Measurements from ENCODE around the gene ATXN7L3.

Gene ATXN7L3

DNA sequence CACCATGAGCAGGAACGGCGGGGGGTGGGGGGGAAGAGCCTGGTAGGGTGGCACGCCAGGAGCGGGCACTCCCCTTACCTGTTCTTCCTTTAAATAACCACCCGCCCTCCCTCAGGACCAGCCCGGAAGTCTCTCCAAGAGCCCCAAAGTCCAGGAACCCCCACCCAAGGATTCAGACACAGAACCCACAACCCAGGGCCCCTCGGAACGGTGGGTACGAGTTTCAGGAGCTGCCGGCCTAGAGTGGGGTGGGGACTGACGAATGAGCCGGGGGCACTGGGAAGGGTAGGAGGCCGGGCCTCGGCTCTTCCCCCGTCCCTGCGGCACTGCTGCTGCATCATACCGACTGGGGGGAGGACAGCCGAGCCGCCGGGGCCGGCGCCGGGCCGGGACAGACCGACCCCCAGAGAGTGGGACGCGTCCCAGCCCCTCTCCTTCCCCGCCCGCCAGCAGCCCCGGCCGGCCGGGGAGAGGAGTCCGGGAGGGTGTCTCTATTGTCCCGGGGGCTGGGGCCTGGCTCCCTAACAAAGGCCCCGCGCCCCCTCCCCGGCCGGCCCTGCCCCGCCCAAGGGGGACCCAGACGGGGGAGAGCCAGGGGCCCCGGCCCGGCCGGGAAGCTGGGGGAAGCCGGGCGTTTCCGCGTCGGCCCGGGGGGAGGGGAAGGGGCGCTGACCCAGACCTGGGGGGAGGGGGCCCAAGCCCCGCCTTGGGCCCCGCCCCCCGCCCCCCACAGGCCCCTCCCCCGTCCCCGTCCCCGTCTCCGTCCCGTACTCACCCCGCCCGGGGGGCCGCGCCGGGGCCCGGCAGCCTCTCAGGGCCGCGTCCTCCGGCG is 747 bp downstream of the ATXN7L3 start:
- peak; percentile 37 for DNase-seq

DNA sequence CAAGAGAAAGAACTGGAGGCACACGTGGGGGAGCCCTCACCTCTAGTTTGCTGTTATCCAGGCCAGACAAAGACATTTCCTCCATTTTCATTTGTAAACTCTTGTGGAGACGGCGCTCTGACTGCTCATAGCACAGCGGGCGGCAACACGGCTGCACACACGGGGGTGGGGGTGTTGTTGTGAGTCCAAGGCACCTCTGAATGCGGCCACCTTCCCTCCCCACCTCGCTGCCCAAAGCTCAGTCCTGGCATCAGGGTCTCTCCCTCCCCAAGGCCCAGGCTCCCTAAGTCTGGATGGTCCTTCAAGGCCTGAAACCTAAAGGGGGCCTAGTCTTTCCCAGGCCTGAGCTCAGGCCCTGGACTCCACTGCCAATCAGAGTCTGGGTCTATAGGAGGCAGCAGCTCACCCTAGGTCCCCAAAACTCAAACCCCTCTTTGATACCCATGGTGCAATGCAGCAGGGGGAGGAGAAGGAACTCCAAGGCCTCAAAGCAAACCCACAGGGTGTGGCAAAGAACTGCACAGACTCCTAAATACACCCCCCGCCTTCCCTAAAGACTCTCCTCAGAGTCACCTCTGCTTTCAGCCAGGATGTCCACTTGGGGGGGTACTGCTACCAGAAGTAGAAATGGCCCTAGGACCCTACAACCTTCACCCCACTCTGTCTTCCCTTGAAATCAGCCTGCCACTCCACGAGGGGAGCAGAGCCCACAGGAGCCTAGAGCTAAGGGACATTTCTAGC is 1.5 kb downstream of the ATXN7L3 start:
- DNase-seq: no peak

DNA sequence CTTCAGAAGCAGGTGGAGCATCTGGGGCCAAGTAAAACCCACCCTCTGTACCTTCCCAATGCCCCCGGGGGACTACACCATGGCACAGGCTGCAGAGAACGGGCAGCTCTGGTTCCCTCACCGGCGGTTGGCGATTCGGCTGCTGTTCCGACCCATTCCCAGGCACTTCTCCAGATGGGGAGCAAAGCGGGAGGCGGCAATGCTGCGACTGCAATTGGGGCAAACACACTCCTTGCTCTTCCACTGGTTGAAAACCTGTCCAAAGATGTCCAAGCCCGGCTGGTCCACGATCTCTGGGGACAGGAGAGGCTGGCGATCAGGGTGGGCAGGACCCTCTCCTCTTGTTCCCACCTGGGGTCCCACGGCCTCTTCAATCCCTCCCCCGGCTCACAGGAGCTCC is 2.6 kb downstream of the ATXN7L3 start:
- no peak for DNase-seq

DNA sequence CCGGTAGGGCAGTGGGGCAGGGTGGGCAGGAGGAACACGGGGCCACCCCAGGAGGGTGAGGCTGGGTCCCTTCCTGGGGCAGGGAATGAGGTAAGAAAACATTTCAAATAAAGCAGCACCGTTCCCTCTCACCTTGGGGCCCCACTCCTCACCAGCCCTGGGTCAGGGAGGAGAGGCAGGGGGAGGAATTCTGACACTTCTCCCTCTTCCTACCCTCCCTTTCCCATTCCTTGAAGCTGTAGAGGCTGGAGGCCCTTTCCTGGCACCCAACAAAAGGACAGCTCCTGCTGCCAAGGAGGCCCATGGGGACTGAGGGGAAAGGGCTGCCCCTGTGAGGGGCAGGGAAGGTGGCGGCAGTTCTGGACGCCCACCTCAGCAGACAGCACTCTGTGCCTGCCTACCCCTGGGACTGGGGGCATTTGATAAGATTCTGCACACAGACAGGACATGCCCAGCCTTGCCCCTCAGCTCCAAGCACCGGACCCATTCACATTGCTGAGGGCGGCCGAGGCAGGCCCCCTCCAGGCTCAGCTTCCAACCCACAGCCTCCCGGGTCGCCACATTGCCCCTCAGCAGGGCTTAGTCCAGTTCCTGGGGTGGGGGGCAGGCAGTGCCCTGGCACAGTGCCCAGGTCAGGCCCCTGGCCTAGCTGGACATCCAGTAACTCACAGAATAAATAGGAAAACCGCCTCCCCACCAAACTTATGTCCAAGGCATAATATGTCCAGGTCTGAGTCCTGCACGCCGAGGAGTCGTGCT is 6.2 kb downstream of the ATXN7L3 start:
- DNase-seq: no peak

DNA sequence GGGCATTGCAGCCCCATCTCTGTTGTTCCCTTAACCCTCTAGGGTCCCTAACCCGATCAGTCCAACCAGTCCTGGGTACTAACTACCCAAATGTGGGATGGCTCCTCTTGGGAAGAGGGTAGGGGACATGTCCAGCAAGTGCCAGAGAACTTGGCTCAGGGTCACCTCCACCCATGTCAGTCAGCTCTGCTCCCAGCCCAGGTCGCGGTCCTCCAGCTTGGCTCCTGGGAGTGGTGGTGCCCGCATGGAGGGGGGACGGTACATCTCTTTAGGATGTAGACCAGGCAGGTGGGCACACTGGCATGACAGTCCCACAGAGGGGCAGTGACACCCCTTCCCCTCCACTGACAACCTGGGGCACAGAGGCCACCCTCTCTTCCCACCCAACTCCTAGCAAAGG is 6.9 kb downstream of the ATXN7L3 start:
- no peak for DNase-seq

DNA sequence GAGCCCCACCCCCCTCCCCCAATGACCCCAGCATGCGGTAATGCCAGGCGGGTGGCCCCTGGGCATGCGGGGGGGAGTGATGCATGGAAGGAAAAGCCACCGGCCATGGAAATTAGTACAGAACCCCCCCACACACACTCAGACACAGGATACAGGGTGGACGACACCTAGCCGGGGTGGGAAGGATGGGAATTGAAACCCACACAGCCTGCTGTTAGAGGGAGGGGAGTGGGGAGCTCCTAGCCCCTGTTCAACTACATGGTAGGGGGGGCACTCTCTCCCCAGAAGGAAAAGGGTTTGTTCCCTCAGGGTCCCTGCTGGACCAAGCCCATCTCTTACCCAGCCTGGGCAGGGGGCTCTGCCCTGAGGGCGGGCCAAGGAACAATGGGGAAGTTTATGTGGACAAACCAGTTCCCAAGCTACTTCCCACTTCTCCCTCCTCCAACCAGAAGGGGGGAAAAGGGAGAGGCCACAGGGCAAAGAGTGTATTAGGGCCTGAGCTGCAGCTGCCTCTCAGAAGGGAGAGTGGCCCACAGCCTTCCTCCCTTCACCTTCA is 7.7 kb downstream of the ATXN7L3 start:
- DNase-seq: no peak

DNA sequence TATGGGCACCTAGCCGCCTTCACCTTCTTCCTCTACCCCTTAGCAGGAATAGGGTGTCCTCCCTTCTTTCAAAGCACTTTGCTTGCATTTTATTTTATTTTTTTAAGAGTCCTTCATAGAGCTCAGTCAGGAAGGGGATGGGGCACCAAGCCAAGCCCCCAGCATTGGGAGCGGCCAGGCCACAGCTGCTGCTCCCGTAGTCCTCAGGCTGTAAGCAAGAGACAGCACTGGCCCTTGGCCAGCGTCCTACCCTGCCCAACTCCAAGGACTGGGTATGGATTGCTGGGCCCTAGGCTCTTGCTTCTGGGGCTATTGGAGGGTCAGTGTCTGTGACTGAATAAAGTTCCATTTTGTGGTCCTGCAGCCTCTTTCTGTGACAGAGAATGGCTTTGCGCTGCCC is 8.3 kb downstream of the ATXN7L3 start:
- no peak for DNase-seq

DNA sequence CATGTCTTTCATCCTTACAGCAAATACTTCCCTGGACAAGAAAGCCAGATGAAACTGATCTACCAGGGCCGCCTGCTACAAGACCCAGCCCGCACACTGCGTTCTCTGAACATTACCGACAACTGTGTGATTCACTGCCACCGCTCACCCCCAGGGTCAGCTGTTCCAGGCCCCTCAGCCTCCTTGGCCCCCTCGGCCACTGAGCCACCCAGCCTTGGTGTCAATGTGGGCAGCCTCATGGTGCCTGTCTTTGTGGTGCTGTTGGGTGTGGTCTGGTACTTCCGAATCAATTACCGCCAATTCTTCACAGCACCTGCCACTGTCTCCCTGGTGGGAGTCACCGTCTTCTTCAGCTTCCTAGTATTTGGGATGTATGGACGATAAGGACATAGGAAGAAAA is 9.2 kb downstream of the ATXN7L3 start:
- DNase-seq: no peak

DNA sequence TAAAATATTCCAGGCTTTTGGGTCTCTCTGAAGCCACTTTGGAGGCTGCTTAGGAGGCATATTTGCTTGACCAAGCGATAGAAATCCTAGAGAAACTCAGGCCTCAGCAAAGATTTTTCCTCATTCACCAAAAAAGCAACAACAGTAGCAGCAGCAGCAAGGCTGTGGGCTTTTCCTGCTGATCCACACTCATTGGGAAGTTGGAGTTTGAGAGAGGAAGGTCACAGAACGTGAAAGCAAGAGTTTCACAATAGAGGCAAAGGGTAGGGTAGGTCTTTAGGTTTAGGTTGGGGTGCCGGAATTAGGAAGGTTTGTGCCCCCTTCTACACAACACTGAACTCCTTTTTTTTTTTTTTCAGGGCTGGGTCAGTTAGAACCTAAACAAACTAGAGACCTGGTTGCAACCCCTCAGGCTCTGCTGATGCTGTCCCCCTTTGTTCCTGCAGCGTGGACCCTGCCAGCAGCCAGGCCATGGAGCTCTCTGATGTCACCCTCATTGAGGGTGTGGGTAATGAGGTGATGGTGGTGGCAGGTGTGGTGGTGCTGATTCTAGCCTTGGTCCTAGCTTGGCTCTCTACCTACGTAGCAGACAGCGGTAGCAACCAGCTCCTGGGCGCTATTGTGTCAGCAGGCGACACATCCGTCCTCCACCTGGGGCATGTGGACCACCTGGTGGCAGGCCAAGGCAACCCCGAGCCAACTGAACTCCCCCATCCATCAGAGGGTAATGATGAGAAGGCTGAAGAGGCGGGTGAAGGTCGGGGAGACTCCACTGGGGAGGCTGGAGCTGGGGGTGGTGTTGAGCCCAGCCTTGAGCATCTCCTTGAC is 10.9 kb downstream of the ATXN7L3 start:
- DNase-seq: no peak

DNA sequence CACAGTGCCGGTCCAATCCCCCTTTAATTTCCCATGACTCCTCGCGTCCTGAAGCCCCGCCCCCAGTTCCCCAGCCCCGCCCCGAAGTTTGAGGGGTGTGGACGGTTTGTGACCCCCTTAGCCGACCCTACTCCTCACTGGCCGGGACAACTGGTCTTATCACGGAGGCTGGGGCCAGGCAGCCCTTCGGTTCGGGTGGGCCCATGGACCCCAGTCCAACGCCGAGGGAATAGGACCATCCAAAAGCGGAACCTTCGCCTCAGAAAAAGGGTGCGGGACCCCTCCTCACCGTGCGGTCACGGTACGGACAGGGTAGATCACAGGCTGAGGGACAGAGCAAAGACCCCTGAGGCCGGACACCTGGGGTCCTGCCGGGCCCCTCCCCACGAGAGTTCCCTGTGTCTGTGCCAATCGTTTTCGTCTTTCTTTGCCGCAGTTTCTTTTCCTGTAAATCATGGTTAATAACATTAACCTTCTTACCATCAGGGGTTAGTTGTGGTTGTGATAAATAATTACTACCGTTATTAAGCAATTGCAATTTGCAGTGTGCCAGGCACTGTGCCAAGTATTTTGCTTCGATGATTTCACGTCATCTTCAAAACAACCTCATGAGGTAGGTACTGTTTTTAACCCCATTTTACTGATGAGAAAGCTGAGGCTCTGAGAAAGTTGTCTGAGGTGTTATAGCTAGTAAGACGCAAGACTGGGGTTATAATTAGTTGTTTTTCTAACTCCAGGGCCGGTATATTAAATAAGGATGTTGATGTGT is 12.4 kb downstream of the ATXN7L3 start:
- DNase-seq: no peak

DNA sequence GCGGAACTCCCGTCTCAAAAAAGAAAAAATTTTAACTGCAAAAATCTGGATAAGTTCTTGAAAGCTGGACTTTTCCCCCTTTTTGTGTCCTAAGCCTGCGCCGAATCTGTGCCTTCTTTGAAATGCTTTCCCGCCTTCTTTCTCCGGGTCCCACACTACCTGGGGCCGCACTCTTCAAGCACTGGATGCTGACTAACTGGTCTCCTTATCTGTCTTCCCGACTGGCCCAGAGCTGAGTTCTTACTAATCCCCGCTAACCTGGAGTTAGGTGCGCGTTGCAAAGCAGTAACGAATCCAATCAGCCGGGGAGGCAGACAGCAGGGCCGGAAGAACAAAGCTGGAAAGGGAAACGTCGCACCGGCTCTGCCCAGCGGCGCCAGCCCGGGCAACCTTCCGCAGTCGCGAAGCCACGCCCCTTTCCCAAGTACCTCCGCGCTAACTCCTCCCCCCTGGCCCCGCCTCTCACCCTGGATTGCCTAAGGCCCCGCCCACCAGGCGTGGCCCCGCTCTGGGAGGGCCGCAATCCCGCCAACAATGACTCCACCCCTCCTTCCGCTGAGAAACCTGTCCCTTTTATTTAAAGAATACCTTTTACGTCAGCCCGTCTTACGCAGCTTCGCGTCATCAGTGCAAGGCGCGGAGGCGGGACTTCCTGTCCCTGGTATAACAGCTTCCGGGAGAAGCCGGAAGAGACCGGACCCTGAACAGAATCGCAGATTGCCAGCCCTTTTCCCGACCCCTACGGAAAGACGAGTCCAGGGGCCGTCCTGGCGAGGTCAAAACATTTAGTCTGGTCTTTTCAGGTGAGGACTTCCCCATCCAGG is 13.2 kb downstream of the ATXN7L3 start, which contains the start of gene TMUB2:
TSS of gene TMUB2 (plus strand) at position 666 of the 824 bp plus-strand sequence. CDS start 737 bp downstream, outside the sequence.
- peak; percentile 100 for DNase-seq

DNA sequence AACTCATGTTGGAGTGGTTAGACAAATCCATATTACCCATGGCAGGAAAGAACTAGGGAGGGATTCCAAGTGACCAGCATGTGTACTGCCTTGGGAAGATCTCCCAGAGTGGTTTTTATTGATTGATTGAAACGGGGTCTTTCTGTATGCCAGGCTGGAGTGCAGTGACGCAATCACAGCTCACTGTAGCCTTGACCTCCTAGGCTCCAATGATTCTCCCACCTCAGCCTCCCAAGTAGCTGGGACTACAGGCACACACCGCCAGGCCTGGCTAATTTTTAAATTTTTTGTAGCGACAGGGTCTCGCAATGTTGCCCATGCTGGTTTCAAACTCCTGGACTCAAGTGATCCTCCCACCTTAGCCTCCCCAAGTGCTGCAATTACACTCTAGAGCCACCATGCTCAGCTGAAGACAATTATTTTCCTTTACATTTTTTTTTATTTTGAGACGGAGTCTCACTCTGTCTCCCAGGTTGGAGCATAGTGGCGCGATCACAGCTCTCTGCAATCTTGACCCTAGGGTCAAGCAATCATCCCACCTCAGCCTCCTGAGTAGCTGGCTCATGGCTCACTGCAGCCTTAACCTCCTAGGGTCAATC is 15.4 kb downstream of the ATXN7L3 start:
- no peak for DNase-seq

DNA sequence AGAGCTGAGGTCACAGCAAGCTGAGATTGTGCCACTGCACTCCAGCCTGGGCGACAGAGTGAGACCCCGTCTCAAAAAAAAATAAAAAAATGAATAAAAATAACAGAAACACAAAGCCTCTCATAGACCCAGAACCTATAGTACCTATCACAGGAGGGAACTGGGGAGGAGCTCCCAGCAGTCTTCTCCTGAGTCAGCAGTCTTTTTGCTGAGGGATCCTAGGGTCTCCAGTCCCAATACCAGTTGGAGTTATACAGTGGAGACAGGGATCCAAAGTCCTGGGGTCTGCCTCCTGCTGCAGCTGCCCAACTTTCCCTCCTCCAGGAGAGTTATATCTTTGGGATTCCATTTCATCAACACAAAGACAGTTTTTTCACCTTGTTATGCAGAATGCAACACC is 16.7 kb downstream of the ATXN7L3 start:
- DNase-seq: no peak

DNA sequence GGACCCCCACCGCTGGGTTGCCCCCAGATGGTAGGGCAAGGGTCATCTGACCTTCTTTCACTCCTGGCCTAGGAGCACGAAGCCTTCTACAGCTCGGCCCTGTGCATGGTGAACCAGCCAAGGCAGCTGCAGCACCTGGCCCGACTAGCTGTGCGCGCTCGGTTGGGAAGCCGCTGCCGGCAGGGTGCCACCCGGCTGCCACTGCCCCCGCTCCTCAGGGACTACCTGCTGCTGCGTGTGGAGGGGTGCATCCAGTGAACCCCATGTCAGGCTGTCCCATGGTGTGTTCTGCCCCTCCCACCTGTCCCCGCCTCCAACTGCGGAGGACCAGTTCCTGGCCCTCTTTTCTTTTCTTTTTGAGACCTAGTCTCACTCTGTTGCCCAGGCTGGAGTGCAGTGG is 21.6 kb downstream of the ATXN7L3 start:
- DNase-seq: no peak

DNA sequence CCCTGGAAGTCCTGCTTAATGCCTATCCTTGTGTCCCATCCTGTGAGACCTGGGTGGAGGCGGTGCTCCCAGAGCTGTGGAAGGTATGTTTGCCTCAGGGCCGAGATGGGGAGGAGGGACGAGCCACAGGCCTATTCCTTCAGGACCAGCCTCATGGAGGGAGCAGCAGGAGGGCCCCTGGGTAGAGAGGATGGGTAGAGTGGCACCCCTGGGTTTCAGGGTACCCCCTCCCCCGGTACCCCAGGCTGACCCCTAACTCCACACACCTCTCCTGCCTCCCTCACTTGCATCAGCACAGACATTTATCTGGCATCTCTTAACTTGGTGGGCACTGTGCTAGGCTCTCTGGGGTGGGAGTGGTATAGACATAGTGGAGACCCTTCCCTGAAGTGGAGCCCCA is 22.0 kb downstream of the ATXN7L3 start:
- no peak for DNase-seq

DNA sequence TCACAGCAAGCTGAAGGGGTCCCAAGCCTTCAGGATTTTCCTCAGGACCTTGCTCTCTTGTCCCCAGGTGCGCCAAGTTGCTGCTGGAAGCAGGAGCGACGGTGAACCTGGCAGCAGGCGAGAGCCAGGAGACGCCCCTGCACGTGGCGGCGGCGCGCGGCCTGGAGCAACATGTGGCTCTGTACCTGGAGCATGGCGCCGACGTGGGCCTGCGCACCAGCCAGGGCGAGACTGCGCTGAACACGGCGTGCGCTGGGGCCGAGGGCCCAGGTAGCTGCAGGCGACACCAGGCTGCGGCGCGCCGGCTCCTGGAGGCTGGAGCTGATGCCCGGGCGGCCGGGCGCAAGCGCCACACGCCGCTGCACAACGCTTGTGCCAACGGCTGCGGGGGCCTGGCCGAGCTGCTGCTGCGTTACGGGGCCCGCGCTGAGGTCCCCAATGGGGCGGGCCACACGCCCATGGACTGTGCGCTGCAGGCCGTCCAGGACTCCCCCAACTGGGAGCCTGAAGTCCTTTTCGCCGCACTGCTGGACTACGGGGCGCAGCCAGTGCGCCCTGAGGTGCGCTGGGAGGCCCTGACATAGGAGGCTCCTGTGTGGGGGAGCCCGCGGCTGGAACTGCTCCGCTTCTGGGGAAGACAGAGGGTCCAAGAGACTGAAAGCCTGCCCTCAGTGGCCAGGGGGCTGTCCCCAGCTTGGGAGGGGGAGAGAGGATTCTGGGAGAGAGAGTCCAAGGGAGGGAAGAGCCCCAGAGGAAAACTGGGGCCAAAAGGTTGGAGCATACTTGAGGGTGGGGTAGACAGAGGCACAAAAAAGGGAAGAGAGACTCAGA is 22.8 kb downstream of the ATXN7L3 start:
- no peak for DNase-seq

DNA sequence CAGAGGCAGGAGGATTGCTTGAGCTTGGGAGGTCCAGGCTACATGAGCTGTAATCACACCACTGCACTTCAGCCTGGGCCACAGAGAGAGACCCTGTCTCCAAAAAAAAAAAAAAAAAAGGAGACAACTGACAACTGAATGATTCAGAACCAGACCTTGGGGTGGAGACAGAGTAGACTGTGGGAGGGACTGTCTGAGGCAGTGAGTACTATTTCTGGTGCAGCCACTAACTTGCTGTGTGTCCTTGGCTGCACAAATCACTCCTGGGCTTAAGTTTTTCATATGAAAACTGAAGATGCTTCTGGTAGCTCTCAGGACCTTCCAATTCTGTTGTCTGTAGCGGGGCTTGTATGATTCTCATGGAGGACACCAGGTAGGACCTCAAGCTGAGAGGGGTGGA is 23.4 kb downstream of the ATXN7L3 start:
- DNase-seq: no peak

DNA sequence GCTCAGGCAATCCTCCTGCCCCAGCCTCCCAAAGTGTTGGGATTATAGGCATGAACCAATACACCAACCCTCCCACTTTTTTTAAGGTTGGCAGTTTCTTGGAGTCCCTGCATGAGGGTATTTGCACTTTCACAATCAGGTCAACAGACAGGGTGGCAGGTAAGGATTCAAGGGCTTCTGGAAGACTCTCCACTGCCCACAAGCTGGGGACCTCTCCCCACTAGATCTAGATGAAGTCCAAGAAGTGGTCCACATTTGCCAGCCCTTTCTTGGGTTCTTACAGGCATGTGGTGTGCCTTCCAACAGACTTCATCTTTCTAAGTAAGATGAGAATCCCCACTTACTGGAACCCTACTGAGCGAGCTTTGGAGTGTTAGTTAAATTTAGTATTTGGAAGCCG is 25.3 kb downstream of the ATXN7L3 start:
- no peak for DNase-seq

DNA sequence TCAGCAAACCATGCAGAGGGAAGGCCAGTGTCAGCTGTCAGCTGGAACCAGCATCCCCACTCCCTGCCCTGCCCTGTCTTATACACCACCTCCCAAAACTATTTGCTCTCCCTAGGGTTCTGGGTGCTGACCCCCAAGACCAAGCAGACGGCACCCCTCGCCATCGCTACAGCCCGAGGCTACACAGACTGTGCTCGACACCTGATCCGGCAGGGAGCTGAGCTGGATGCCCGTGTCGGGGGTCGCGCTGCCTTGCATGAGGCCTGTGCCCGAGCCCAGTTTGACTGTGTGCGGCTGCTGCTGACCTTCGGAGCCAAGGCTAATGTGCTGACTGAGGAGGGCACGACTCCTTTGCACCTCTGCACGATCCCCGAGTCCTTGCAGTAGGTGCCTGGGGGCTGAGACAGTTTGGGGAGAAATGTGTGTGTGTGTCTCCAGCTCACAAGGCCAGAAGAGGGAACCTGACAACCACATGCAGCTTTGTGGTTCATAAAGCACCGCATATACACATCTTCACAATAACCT is 27.7 kb downstream of the ATXN7L3 start:
- DNase-seq: no peak

Data from midbrain (tissue), 1 donor.